Measurements from ENCODE around the gene GMDS. TPM values are rescaled to one million over a fixed set of nuclear protein-coding genes. Genes with fewer than 3 reads are reported as not detected.

The GMDS gene
- polyA plus RNA-seq, 1 donor (not counting 4 experiments of a cell fraction or from before 2014, with no cell fraction given) = 22.1 TPM

- Histone ChIP-seq H2AFZ (ENCODE audit: control insufficient read depth, low read length) (no peak overlapping the region), H3K27me3 (ENCODE audit: control insufficient read depth, extremely low read depth, insufficient read depth, low read length) (no peaks in the 10 kb centered on the region), H3K4me1 (ENCODE audit: control insufficient read depth, extremely low read depth, insufficient read depth, low read length) (peaks cover 8% of the 10 kb centered on the region), H3K9ac (ENCODE audit: control insufficient read depth, extremely low read depth, insufficient read depth, low read length) (no peak overlapping the region), H3K79me2 (ENCODE audit: control insufficient read depth, insufficient read depth, low read length) (no peaks in the 10 kb centered on the region), H4K20me1 (ENCODE audit: control insufficient read depth, extremely low read depth, insufficient read depth, low read length) (no peaks in the 10 kb centered on the region), H3K9me1 (ENCODE audit: control insufficient read depth, extremely low read depth, insufficient read depth, low read length) (no peaks in the 10 kb centered on the region), H3K36me3 (ENCODE audit: control insufficient read depth in 2 of 2, extremely low read depth in 1 of 2, insufficient read depth in 2 of 2, low read length in 2 of 2) (no peaks in the 10 kb centered on the region), H3K4me3 (ENCODE audit: control insufficient read depth in 2 of 3, extremely low read depth in 1 of 3, insufficient read depth in 2 of 3, low read depth in 1 of 3, low read length in 3 of 3) (no peak overlapping the region), H3K4me2 (ENCODE audit: control insufficient read depth, extremely low read depth, insufficient read depth, low read depth, low read length) (no peak overlapping the region), H3K27ac (ENCODE audit: control insufficient read depth, insufficient read depth, low read length) (no peak overlapping the region), H3K9me3 (ENCODE audit: control insufficient read depth, low read depth, low read length) (no peaks in the 10 kb centered on the region)
- FAIRE-seq (no peak), DNase-seq (ENCODE audit: low read depth, low spot score) (no peak)
- dilution Hi-C loops (cut with MboI; ENCODE audit: extremely low pct_ligation_motif_present, low sequenced_read_pairs) = no loop called here
- no peak for TF ChIP-seq EZH2 (IDR thresholded peaks at IDR 0.05; ENCODE audit: low read length)
- TF ChIP-seq CTCF (optimal IDR thresholded peaks at IDR 0.05 in 1 of 3, IDR thresholded peaks at IDR 0.05 in 1 of 3, conservative IDR thresholded peaks at IDR 0.05 in 1 of 3; ENCODE audit: extremely low read depth in 1 of 3, insufficient read depth in 2 of 3, low read length in 3 of 3) = no peak
These were observed 384.6 kb downstream of the GMDS start for GRCh38 chr6:1860756-1861348.

- TF ChIP-seq EZH2 (IDR thresholded peaks at IDR 0.05; ENCODE audit: low read length) (no peak), CTCF (optimal IDR thresholded peaks at IDR 0.05 in 1 of 3, IDR thresholded peaks at IDR 0.05 in 1 of 3, conservative IDR thresholded peaks at IDR 0.05 in 1 of 3; ENCODE audit: extremely low read depth in 1 of 3, insufficient read depth in 2 of 3, low read length in 3 of 3) (no peak)
- DNase-seq (ENCODE audit: low read depth, low spot score) = no peak
- H3K27ac ChIP-seq (ENCODE audit: control insufficient read depth, insufficient read depth, low read length) = no peak overlapping the region
- FAIRE-seq = no peak
- no peak overlapping the region for H2AFZ ChIP-seq (ENCODE audit: control insufficient read depth, low read length)
- H3K79me2 ChIP-seq (ENCODE audit: control insufficient read depth, insufficient read depth, low read length) = no peaks in the 10 kb centered on the region
- H3K4me2 ChIP-seq (ENCODE audit: control insufficient read depth, extremely low read depth, insufficient read depth, low read depth, low read length) = no peak overlapping the region
- dilution Hi-C loops (cut with MboI; ENCODE audit: extremely low pct_ligation_motif_present, low sequenced_read_pairs) = no loop called here
- H3K4me3 ChIP-seq (ENCODE audit: control insufficient read depth in 2 of 3, extremely low read depth in 1 of 3, insufficient read depth in 2 of 3, low read depth in 1 of 3, low read length in 3 of 3) = no peak overlapping the region
- no peaks in the 10 kb centered on the region for H3K27me3 ChIP-seq (ENCODE audit: control insufficient read depth, extremely low read depth, insufficient read depth, low read length)
- peaks cover 8% of the 10 kb centered on the region for H3K4me1 ChIP-seq (ENCODE audit: control insufficient read depth, extremely low read depth, insufficient read depth, low read length)
- H3K9me3 ChIP-seq (ENCODE audit: control insufficient read depth, low read depth, low read length) = no peaks in the 10 kb centered on the region
- no peaks in the 10 kb centered on the region for H3K9me1 ChIP-seq (ENCODE audit: control insufficient read depth, extremely low read depth, insufficient read depth, low read length)
- no peaks in the 10 kb centered on the region for H3K36me3 ChIP-seq (ENCODE audit: control insufficient read depth in 2 of 2, extremely low read depth in 1 of 2, insufficient read depth in 2 of 2, low read length in 2 of 2)
- no peaks in the 10 kb centered on the region for H4K20me1 ChIP-seq (ENCODE audit: control insufficient read depth, extremely low read depth, insufficient read depth, low read length)
- H3K9ac ChIP-seq (ENCODE audit: control insufficient read depth, extremely low read depth, insufficient read depth, low read length) = no peak overlapping the region
These were observed 386.5 kb downstream of the GMDS start for GRCh38 chr6:1858859-1859258.

All from keratinocyte (primary cell).